NCI-H2196 (cell line): Measurements from ENCODE around the gene KRT9.
A peak's percentile ranks its signal among the peaks of the same experiment; 100 is the strongest.

Source experiments
- DNase-seq: peaks from one replicate; lab custom pipeline; 2025; ENCODE audit not compliant: unreplicated experiment; lab: John Stamatoyannopoulos, UW

Gene KRT9

DNA sequence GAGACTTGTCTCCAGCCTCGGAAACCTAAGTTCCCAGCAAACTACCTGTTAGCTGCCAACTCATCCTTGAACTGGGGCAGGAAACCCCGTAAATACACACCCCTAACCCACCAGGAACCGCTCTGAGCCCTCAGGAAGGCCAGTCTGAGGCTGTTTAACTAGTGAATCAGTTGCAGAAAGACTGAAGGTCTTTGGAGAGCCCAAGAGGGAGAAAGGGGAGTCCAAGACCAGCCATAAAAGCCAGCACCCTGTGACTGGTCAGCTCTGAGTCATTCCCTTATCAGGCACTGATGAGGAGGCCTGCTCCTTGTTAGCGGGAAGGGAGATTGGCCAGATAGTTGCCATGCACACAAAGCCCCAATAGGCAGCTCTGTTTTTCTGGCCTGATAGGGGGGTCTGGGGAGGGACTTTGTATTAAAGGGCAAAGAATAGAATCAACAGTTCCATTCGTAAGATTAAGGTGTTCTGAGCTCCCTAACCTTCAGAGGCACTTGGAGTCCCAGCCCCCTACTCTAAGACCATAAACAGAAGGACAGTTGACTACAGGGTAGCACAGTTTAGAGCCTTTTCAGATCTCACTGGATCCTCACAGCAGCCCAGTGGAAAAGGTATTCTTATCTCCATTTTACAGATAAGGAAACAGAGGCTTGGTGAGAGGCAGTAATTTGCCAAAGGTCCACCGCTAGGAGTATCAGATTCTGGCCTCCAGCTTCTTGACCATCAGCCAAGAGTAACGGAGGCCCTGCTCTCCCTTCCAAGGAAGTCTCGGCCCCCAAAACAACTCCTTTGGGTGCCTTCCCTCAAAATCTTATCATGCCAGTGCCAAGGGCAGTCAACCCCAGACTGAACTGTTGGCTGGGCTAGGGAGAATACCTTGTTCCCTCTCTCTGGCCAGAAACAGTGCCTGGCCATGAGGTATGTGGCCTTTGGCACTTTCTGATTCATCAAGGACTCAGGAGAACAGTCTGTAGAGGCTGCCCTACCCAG lies 41.5 kb downstream of the KRT9 start:
- DNase-seq = no peak

GRCh38 chr17:41529491-41529915 lies 42.4 kb downstream of the KRT9 start:
- no peak for DNase-seq

DNA sequence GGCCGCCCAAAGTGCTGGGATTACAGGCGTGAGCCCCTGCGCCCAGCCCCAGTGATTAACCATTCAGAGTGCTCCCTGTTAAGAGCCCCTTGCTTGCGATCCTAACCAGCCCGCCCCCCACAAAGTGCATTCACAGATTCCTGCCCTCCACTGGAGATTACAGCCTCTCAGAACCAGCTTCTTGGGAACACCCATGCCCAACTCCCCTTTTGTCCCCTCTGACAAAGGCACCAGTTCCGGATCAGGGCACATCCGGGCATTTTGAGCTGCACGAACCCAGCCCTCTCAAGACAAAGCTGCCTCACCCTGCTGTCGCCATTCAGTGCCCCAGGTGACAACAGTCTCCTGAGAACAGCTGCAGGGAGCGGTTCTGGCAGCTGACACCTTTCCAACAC lies 42.9 kb downstream of the KRT9 start:
- no peak for DNase-seq

GRCh38 chr17:41527063-41528023 lies 44.5 kb downstream of the KRT9 start:
- DNase-seq = no peak

- no peak for DNase-seq
Observed at GRCh38 chr17:41524261-41524660, 47.6 kb downstream of the KRT9 start.

GRCh38 chr17:41523787-41524186 lies 48.1 kb downstream of the KRT9 start:
- DNase-seq = no peak

DNA sequence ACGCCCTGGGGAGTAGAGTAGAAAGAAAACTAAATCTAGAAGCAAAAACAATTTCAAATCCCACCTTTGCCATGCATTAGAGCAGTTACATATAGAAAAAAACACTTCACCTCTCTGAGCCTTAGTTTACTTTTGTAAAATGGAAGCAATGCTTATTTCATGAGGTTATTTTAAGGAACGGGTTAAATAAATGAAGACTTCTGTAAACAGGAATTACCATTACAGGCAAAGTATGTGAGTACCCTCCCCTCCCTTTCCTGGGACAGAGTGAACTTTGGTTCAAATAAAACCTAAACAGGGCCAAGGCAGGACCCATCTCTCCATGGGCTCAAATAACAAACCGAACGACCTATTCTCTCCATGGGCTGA lies 48.6 kb downstream of the KRT9 start:
- DNase-seq = no peak

GRCh38 chr17:41522301-41523224 lies 49.3 kb downstream of the KRT9 start:
- DNase-seq = no peak

GRCh38 chr17:41521574-41522261 lies 50.1 kb downstream of the KRT9 start:
- peak; percentile 34 for DNase-seq

DNA sequence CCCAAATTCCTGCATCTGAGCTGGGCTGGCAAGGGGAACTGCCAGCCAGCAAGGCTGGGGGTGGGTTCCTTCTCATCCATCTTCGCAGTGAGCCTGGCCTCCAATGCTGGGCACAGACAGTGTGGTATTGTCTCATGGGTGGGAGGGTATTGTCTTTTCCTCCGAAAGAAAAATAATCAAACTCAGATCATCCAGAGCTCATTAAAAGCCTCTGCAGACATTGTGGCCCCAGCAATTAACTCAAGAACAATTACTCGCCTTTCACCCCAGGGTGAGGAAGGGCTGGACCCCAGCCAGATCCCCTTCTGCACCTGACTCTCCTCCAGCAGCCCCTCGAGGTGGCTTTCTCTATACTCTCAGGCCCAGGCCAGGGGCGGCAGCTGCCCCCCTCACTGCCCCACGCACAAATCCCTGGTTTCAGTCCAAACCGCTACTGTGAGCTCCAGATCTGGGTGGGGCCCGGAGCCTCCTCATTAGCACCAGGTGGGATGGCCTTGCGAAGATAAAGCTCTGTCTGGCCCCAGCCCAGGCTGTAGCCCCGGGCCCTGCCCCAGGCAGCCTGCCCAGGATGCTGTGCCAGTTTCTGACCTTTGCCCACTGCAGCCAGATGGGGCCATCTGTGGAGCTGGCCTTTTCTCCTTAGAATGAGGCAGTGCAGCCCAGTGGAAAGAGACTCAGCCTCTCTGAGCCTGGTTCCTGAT lies 50.9 kb downstream of the KRT9 start:
- DNase-seq = peak; percentile 67

DNA sequence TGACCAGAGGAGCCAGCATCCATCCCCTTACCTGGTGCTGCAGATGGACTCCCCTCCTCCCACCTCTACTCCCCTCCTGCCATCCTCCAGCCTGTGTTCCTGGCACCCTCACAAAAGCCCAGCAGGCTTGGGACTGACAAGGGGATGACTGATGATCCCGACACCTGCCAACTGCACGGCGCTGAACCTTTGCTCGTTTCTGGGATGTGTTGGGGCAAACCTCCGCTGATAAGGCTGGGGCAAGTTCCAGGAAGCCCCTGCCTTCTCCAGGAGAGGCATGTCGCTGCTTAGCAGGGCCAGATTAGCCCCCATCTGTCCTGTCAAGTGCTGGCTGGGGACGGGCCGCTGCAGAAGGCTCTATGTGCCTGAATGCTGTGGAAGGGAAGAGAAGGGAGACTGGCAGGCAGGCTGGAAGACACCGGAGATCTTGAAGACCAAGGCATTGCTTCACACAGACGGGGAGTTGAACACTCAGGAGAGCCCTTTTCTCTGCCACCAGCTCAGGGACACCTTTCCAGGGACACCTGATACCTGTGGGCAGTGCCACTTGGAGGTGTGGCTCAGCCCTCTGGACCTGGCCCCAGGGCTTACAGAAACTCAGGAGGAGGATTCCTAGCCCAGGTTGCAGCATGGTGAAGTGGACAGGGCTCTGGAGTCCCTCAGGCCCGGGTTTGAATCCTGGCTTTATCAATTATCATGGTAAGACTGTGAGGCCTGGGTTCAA lies 52.2 kb downstream of the KRT9 start:
- peak; percentile 57 for DNase-seq

- peak; percentile 16 for DNase-seq
Observed at GRCh38 chr17:41518789-41519449, 52.9 kb downstream of the KRT9 start, which contains the start of gene KRT15. TSS of gene KRT15 (minus strand) at chr17:41518890. CDS start at chr17:41518827, 63 bp downstream.

GRCh38 chr17:41518031-41518430 lies 53.8 kb downstream of the KRT9 start:
- no peak for DNase-seq

- DNase-seq = no peak
Observed at GRCh38 chr17:41516830-41517283, 55.0 kb downstream of the KRT9 start.

DNA sequence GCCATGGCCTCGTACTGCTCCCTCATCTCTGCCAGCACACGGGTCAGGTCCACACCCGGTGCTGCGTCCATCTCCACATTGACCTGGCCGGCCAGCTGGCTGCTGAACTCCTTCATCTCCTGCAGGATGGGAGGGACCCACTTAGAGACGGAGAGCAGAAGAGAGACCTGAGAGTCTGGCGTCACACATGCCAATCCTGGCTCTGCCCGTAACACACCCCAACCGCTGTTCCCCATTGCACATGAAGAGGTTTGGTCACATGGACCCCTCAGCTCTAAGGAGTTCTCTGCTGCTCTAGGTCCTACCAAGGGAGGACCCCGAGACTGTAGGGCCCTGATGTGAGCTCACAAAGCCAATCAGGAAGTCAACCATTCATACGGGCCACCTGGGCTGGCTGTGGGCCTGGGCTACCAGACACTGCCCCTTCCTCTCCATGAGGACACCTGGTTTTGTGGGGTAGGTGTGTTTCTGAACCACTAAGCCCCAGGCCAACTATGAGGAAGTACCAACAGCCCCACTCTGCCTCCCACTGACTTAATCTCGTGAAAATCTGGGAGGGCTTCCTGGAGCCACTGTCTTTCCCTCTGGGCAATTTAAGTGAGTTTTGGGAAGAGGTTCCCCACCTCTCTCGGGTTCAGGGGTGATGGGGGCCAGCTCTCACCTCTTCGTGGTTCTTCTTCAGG lies 55.6 kb downstream of the KRT9 start:
- DNase-seq = no peak
